T1000 (cell line): ENCODE results near the gene ELMOD1.

Experiments
- DNase-seq: peaks from one replicate; lab custom pipeline; 2025; ENCODE audit warnings: mixed read lengths; lab: John Stamatoyannopoulos, UW

Gene ELMOD1

DNA sequence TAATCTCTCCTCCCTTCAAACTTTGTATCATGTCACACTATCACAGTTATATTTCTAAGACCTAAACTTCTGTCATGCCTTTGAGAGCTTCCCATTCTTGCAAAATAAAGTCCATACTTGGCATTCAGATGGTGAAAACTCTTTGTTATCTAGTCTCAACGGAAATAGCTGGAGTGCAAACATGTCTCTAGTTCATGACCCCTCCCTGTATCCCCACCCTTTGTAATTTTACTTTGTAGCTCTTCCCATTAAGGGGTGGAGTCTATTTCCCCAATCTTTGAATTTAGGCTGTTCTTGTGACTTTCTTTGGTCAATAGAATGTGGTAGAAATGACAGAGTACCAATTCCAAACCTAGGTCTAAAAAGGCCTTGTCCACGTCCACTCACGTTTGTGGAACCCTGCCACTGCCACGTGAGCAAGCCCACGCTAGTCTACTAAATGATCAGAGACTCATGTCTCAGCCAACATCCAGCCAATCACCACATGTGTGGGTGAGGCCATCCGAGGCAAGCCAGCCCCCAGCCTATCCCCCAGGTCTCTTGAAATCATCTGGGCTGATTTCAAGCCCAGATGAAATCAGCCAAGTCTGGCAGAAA is 97.5 kb downstream of the ELMOD1 start:
- DNase-seq = no peak

DNA sequence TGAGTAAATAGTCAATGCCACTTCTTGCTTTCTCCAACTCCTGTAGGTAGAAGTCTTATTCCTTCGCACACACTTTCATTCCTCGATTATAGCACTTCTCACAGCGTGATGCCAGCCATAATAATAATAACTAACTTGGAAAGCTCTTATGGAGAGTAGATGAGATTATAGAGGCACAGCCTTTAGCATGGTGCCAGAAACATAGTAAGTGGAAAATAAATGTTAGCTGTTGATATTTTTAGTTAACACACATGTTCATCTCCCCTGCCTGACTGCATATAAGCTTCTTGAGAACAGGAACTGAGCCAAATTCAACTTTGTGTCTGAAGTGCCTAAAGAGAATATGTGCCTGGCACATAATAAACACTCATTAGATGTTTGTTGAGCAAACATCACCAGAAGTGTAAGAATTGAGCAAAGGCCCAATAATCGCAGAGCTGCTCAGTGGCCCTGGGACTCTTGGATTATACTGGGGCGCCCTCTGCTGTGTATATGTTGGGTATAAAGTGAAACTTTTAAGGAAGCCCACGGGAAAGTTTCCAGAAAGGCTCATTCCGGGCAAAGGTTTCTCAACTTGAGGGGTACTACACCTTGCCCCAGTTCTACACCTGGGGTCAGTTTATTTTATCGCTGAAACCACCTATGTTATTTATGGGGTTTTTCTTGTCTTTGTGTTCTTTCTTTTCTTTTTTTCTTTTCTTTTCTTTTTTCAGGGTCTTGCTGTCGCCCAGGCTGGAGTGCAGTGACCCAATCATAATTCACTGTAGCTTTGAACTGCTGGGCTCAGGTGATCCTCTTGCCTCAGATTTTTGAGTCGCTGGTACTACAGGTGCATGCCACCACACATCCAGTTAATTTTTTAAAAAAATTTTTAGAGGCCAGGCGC is 98.6 kb downstream of the ELMOD1 start:
- peak; percentile 6 for DNase-seq

DNA sequence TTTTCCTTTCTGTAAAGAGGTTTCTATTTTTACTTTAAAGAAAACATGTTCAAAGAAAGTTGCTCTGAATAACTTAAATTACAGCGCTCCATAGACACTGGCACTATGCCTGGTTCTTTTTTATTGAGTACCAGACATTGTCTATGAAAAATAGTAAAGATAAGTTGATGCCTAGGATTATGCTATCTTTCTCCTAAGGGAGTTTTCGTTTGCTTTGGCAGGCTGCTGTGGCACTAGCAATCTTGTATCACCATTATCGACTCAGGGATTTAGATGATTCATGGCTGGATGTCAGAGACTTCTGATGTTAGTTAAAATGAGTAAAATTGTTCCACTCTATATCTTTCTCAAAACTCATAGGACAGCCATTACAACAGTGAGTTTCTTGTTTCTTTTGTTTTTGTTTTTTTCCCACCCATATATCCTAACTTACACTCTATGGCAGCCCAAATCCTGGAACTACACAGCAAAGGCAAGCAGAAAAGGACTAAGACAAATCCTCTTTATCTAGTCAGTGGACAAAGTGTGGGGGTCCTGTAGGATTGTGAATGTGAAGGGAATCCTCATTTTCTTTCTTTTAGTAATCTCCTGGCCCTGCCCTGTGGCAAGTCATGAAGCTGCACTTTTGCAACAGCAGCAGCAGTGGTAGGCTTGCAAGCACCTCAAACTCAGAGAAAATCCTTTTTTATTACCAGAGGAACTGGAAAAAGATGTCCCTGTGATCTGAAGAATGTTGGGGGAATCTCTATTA is 100.2 kb downstream of the ELMOD1 start:
- no peak for DNase-seq

DNA sequence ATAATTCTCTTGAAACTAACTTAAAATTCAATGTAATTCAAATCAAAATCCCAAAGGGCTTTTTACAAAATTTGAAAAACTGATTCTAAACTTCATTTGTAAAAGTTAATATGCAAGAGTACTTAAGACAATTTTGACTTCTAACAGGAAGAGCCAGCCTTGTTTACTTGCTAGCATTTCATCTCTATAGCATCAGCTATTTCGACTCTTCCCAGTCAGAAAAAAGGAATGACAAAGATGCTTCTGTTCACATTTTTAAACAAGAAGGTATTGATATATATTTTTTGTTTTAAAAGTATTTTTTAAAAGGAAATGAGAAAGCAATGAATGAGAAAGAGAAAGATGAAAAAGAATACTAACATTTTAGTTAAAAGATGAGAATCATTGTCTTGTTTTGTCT is 104.5 kb downstream of the ELMOD1 start:
- DNase-seq = no peak

DNA sequence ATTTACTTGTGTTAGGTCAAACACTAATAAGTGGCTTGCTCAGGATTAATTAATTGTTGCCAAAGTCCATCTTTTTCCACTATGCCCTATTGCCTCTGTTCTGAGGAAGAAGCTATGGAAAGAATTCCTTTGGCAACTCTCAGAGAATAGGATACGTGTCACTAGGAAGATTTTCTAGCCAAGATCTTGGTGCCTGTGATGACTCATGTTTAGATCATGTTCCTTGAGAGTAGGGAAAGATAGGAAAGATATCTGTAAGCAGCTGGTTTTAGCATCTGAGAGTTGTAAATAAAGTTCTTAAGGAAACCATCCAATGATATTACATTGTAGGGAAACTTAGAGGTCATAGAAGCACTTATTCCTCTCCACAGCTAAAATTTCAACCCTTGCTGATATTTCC is 105.2 kb downstream of the ELMOD1 start:
- DNase-seq = no peak

DNA sequence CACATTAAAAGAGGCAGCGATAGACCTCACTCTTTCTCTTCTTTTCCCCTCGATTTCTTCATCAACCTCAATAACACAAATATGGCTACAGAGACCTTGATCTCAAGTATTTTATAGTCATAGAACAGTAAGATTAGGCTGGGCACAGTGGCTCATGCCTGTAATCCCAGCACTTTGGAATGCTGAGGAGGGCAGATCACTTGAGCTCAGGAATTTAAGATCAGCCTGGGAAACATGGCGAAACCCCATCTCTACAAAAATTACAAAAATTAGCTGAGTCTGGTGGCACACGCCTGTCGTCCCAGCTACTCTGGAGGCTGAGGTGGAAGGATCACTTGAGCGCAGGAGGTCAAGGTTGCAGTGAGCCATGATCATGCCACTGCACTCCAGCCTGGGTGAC is 106.3 kb downstream of the ELMOD1 start:
- DNase-seq = no peak

DNA sequence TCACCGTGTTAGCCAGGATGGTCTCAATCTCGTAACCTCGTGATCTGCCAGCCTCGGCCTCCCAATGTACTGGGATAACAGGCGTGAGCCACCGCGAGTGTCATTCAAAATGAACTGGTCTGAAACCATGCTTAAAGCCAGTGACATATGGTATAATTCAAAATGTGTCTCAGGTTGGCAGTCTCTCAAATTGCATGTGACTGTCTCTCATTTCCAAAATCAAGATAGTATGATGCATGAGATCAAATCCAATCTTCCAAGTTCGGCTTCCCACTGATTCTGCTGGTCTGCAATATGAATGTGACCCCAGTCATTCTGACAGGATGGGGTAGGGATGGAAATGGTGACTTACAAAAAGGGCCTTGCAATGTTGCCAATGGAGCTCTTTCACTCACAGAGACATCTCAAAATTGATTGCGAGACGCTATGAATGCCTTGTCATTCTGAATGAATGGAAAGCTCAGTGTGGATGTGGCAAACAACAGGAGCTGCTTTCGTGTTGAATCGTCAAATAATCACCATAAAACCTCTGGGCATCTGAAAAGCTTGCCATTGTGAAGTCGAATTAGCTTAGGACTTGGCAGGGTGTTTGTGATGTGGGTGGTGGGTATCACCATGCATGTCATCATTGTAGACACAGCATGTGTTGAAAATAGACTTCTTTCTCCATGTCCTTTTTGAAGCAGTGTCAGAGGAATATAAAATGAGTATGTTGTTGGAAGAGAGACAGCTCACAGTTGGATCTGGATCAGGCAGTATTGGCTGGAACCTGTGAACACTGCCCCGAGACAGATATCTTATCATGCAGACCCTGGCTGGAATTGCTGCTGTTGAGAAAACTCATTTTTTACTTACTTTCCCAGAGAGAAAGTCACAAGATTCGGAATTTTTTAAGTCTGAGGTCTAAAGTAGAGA is 108.7 kb downstream of the ELMOD1 start:
- no peak for DNase-seq

DNA sequence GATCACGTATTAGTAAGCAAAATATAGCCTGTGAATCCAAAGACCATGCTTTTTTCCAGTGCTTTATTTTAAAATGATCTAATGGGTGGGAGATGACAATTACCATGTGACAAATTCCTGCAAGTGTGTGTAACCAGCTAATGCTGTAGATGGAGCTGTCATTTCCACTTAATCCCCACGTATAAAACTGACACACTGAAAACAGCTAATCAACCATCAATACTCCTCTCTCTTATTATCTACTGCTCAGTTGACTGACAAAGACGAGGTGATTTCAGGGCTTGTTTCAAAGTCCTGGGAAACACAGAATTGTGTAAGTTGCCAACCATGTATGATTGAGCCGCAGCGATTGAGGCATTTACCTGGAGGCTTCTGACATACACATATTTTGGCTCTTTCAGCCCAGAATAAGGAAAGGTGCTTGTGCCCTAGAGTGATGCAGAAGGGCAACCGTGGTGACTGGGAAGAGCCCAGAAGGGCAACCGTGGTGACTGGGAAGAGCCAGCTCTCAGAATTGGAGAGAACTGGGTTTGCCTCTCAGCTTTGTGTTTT is 111.2 kb downstream of the ELMOD1 start:
- no peak for DNase-seq

DNA sequence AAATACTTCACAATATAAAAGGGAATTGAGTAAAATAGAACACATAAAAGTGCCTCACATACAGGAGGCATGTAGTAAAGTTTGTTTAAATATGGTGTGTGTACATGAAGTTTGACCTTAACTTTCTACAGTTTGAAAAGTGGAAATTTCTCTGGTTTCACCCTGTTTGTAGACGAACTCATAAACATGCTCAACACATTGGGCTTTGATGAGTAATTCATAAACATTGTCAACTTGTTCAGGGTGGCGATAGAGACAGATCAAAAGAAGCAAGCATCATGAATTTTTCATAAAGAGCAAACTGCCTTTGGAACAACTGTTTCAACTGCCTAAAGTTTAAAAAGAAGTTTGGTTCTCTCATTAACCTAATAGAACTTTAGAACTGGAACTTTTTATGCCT is 111.8 kb downstream of the ELMOD1 start:
- DNase-seq = no peak

DNA sequence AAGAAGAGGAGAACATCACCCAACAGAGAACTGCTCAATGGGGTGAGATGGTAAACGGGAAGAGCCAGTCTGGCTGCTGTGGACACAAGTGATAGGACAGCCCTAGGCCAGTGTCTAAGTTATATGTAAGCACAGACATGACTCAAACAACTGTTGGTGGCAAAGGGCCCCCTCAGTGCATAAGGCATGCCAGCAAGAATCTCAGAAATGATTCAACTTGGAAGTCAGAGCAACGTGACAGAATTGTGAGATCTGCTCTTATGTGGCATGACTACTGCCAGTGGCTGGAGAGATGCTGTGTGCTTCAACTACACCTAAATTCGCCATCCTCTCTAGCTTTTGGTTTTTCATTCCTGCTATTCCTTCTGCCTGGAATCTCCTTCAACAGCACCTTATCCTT is 113.5 kb downstream of the ELMOD1 start:
- peak; percentile 3 for DNase-seq

DNA sequence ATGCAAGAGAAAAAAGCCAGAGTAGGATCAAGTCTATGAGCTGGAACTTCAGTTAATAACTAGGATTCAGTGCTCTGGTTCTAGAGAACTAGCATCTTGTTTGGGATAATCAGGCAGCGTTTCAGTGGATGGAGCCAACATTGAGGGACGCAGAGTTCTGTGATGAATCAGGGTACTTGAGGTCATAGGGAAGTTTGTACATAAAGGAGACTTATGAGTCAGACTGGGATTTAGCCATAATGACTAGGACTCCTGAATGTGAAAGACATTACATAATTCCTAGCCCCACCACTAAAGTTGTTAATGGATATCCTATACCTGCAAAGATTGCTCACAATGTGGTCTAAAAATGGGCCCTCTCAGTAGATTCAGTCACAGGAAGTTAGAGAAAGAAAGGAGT is 114.1 kb downstream of the ELMOD1 start:
- peak; percentile 5 for DNase-seq

DNA sequence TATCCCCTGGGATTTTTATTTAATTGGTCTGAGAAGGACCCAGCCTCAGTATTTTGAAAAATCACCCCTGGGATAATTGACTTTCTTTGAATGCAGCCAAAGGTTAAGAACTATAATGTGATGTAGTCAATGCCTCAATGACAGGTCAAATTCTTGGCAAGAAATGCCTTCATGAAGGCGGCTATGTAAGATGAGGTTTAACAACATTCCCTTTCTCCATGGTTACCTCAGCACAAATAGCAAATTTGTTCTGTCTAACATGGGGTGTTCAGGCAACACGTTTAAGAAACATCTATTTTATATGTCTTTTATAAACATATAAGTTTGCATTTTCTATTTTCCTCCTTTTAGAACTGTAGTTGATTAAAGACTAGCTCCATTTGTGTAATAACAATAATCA is 115.6 kb downstream of the ELMOD1 start:
- no peak for DNase-seq

DNA sequence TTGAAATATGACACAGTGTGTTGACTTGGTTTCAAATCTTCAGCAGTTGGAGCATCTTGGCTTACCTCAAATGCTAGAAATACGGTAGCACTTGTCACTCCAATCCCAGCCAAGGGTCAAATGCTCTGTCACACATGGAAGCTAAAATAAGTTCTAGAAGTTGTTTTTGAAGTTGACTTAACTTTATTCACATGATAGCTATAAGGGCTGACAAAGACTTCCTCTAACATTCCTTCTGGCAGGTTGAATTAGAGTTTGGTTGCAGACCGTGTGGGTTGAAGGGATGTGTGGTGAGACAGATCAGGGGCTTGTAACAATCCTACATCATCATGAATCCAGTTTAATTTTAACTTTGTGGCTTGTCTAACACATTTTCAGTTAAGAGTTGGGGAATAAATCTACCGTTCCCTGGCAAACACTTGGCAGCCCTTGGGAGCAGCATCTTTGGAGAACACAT is 116.3 kb downstream of the ELMOD1 start:
- DNase-seq = no peak

DNA sequence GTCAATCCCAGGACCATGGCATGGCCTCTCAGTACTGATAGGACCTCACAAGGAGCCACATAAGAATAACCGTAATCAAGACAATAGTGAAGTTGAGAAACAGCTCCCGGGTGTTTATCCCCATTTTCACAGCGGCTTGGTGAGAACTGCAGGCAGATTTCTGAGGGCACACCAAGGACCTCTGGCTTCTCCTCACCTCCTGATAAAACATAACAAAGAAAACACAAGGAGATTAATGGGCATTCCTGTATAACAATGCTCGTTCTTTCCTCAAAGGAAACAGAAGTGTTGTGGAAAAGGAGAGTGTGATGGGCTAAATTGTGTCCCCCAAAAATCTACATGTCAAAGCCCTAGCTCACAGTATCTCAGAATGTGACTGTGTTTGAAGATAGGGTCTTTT is 116.9 kb downstream of the ELMOD1 start:
- no peak for DNase-seq

DNA sequence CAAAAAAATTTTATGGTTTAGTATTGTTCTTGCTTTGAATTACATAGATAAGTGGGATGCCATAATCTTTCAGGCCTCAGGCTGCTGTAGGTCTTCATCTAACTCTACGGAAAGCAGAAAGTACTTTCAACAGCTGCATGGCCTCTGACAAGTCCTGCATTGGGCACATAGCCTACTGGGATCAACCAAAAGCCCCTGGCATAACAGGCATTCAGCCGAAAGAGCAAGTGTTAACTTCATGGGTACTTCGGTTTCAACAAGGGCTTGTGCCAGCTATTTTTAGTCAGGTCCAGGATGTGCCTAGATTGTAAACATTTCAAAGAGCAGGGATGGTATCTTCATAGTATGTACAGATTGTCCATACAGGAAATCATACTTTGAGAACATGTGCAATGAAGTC is 117.8 kb downstream of the ELMOD1 start:
- DNase-seq = no peak

DNA sequence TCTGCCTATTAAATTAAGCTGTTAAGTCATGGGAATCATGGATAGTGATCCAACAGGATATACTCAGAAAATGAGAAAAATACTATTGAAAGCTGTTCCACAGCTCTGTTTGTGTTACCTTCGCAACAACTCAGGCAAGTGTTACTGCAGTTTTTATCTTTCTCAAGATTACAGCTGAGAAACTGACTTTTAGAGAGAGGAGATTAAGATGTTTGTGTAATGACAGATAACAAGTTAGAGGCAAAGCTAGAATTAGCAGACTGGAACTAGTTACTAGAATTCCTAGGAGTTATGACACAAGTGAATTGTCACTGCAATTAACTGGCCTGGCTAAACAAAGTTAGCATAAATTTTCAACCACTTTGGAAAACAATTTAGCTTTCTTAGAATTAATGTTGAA is 119.4 kb downstream of the ELMOD1 start:
- no peak for DNase-seq

DNA sequence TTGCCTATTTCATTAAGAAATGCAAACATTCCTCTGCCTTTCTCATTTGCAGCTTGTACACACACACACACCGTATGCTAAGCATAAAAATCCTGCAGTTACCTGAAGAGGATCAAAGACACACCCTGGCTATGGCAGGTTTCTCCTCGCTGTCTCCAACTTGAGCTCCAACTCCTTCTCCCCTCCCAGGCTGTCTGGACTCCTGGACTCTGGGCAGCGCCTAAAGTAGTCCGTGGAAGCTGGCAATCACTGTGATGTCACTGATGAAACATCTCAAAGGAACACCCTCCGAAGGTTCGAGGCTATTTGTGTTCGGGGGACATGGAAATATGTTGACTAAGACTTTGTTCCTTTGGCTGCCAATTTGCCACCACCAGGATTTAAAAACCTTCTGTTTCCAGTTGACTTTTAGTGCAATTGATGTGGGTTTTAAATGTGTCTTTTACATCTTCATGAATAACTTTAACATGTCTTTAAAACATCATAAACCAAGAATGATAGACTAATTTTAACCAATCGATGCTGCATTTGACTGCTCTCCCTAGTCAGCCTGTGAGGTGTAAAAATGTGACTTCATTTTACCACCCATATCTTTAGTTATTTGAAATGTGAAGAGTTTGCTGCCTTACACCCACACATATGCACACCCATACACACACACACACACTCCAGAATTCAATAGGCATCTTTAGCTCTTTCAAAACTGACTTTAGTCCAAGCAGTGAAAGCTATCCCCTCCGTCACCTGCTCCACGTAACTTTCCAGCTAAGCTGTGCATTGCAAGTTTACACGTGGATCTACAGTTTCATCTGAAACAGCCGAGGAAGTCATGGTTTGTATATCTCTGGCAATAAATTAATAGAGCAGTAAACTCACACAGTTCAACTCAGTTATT is 121.2 kb downstream of the ELMOD1 start, which contains the start of gene SLN:
TSS of gene SLN (minus strand) at position 196 of the 895 bp plus-strand sequence.
- DNase-seq = no peak

DNA sequence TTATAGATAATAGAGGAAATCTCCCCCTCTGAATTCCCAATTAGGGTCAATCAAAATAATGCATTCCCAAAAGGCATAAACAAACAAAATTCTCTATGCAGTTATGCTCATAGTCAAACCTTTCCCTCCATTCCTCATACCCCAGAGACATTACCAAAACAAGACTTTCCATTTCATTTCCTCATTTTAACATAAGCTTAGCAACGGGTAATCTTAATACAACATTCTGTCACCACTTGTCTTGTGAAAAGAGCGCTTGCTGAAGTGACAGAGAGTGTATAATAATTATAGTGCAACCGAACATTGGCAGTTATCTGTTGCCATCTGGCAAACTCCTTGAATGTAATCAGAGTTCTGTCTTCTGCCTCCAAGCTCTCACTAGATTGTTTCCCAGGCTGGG is 122.1 kb downstream of the ELMOD1 start:
- DNase-seq = no peak
